ENCODE results near the gene UROS.

Gene UROS

DNA sequence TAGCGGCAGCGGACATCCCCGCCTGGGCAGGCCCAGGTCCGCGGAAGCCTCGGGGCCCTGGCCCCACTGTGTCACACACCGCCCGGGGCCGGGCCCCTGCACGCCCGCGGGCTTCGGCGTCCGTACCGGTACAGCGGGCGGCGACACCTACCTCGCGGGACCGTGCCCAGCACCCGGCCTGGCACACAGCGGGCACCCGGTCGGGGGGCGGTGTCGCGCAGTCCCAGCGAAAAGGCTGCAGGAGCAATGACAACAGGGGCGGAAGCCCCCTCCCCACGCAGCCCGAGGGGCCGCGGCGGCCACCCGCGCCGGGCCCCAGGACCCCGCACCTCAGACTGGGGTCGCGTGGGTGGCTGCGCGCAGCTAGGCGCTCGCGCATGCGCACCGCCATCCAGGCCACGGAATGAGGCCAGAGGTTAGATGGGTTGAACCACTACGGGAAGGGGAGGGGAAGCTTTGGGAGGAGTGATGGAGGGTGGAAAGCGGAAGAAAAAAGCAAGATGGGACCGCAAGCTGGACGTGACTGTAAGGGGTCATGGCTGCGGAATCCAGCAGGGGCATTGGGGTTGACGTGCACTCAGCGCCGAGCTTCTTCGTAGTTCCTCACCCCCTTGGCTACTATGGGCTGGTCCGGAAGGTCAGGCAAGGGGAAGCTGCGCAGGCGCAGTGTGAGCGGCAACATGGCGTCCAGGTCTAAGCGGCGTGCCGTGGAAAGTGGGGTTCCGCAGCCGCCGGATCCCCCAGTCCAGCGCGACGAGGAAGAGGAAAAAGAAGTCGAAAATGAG is at the start of gene UROS, which contains the start of gene BCCIP:
Gene UROS (minus strand): TSS at position 381 of the 785 bp plus-strand sequence. CDS start 6,759 bp downstream, outside the sequence.
Gene BCCIP (plus strand): TSS at position 669 of the 785 bp plus-strand sequence. CDS start 12 bp downstream, at position 681.
- DNase-seq: peak; percentile 90

DNA sequence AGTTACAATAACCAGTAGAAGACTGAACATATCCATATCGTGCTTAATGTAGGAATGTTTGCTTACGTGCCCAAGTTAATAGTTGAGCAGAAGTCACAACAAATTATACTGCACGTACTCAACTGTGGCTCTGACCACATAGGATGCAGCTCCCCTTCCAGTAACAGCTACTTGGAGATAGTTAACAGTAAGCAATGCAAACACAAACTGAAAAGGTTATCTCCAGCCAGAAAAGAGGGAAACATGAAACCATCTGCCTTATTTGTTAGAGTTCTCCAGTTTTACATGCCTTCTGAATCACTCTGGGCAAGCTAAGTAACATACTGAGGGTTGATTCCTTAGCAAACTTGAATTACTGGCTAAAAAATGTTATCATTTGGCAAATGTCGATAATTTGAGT is 48.3 kb upstream of the UROS start:
- DNase-seq: no peak

DNA sequence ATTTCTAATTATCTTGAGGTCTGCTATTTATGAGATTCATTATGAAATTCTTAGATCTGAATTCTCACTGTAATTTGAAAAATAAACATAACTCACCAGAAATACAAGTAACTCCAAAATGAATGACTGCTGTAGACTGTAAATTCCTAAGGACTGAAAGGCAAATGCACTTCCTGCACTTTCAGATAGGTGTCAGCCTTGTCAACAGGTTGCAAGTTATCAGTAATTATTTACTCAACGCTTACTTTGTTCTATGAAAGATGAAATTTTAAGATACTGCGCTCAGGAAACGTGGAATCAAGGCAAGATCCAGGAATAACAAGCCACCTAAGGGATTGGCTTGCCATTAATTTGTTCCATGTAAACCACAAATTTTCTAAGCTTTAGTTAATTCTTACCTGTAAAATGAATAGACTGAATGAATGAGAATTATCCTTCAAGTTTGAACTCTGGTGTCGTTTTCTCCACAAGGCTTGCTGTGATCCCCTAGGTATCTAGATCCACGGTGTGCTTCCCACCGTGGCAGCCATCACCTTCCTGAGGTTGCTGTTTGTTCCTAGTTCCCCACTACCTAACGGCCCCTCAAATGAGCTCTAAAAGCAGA is 45.4 kb upstream of the UROS start:
- peak; percentile 29 for DNase-seq

DNA sequence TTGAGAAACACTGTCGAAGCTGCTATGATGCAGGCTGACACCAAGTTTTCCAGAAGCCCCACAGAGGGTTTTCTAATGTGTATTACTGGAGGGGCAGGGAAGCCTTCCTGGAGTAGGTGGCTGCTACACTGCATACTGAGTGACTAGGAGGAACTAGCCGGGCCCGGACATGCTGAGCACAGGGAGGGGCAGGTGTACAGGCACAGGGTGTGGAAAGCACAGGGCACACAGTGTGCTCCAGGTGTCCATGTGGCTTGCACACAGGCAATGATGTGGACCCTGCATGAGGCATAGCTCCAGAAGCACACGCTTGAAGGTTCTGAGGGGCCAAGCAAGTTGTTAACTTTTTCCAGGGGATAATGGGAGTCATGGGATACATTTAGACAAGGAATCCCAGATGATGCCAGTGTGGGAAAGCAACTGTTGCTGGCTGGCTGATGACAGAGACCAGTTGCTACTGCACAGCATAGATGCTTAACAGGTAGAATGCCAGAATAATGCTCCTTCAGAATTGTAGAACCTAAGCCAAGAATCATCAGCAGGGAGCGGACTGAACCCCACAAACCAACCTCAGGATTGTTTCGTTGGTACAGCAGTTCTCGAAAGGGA is 43.5 kb upstream of the UROS start:
- no peak for DNase-seq

DNA sequence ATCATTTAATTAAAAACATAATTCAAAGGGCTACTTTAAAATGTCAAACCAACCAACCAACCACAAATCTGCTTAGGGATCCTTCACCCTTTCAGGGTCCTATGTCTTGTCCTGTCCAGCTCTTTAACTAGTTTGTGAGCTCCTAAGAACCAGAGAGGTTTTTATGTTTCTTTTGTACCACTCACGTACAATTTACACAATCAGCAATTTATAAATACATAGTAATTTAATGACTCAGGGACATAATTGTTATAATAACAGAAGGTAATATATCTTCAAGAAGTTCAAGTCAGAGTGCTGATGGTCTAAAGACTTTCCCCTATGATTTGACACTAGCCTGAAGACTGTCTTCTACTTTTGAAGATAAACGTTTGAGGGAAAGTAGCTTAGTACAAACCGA is 42.1 kb upstream of the UROS start:
- no peak for DNase-seq

DNA sequence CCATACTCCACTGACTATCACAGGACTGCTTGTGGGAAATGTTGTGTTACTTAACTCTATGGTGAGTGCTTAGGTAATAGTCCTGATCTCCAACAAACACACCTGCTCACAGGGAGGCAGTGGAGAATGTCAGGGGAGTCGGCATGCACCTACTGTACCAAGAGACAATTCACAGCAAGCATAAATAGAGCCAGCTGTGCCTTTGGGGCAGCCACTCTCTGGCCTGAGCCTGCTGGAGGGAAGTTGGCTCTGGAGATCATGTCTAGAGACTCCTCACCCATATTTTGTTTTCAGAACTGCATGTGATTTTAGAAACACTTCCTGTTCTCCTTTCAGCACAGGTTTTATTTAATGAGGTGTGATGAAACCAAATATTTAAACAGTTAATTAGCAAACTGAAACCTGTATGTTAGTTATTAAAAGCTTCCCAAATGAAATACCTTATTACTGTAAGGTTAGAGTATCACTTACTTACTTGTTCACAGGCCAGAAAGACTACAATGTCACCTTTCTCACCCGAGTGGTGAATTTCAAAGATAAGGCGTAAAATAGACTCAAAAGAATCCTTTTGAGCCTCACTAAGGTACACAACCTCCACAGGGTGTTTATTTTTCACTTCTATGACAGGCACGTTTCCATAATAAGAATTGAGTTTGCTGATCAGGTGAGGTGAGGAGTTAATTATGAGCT is 36.2 kb upstream of the UROS start:
- DNase-seq: no peak

DNA sequence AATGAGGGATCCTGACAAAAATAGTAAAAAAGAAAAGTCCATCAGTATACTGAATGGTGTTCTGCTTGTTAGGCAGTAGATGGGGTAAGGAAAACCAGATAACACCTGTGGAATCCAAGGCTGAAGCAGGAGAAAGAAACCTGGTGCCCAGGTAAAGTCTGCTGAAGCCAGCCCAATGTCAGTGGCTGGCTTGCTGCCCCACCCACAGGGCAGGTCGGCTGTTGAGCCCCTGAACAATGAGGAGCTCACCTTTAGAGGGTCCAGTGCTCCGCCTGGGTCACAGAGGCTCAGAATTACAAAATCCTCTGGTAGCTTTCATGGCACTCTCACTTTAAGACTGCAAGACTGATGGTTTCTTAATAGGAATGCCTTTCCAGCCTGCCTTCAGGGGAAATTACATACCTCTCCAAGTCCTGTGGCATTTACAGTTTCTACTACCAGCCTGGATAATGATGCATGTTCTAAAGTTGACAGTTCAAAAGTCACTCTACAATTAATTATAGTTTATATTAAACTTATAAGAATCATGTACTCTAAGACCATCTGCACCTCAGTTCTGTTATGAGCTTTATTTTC is 34.2 kb upstream of the UROS start:
- DNase-seq: no peak

DNA sequence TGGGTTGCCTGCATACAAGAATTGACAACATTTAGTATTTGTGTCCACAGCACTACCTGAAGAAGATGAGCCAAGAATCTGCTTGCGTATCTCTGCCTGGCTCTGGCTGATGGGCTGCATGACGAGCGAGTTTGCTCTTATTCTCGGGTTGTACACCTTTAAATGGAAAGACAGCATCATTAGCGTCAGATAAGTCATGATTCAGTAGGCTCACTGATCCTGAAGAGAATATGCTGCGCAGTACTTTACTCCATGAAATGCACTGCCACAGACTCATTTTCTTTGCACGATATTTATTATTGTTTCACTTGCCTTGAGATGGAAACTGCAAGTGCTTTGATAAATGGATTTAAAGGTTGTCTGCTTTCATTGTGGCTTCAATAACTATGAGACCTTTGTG is 29.4 kb upstream of the UROS start:
- DNase-seq: no peak

DNA sequence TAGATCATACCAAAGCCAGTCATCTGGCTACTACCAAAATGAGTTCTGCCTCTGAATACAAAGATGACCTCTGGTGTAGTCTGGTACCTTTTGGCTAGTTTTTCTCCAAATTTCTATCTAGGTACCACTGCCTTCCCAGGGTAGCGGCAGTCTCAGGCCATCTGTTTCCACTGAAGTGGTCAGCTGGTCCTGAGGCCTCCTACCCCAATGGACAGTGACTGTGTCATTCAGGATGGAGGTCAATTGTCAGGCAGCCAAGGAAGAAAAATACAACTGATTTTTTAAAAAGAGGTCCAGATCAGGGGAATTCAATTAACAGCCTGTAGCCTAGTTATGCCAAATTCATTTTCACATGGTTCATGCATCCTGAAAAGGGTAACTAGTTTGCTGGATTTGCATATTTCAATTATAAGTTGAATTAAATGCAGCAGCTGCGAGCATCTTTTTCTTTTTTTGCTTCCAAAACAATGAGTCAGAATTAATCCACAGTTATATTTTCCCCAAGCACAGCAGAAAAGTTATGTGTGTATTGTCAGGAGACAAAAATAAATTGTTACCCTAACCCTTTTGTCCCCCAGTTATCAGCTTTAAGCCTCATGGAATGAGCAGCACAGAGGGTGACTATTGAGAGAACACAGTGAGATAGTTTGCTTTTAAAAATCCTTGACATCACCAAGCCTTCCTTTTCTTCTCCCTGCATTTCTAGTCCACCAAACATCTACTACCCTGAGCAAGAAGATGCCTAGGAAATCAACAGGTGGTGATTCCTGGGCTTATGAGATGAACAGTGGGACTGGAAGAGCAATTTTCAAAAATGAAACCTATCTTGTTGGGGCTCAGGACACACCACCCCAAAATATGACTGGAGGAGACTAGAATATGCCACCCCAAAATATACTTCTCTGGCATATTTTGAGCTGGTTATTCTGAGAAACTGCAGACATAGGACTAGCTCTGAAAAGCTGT is 28.0 kb upstream of the UROS start:
- no peak for DNase-seq

DNA sequence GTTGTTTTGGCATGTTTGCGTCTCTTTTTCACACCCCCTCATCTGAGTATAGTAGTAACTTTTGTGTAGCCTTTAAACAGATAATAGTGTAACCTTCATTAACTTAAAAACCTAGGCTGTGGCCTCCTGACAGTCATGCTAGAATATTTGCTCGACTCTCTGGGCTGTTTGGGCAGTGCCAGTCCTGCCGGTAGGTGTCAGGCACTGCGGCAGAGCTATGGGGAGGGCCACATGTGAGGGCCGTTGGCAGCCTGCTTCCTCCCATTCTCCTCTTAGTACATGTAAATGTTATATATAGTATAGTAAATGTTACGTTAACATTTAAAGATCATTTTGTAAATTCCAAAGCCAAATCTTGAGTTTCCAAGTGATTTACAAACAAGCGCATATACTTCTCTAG is 26.4 kb upstream of the UROS start:
- DNase-seq: no peak

DNA sequence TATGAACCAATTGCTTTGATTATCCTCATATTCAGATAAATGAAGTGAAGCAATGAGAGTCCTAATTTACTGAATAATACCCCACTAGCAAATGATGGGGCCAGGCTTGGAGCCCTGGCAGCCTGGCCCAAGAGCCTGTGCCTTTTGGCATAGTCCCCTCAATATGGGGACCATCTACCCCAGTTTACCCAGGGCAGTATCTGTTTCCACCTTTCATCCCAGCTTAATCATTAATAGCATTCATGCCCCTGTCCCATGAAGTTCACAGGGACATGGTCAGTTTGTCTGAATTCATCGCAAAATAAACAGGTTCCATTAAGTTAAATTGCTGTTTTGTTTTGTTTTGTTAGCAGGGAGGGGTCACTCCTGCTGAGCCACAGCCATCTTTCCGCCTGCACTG is 25.8 kb upstream of the UROS start:
- no peak for DNase-seq

DNA sequence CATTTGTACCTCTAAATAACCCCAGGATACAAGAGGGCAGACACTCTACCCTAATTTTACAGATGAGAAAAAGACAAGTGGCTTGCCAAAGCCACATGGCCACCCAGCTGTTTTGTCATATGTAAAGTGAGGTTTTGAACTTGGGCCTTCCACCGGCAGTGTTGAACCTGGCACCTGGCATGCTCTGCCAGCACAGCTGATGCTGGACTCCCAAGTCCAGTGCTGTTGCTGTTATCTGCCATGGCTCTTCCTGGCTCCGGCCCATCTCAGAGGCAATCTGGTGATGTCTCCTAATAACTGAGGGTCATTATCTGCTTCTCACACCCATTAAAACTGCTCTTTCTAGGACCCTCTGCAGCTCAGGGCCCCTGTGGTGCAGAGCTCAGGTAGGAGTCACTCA is 25.3 kb upstream of the UROS start:
- DNase-seq: no peak

DNA sequence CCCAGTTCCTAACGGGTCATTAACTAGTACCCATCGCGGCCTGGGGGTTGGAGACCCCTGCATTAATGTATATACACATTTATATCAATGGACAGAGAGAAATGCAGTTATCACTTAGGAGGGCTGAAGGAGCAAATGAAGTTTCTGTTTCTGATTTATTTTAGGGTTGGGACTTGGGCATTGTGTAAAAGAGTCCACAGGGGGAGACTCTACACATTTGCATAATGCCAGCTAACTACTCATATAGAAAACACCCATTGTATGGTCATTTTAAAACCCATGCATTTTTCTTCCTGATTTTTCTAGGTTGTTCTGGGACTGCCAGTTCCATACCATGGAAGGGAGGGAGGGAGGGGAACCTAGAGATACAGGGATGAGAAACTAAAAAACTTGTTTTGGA is 23.8 kb upstream of the UROS start:
- no peak for DNase-seq

DNA sequence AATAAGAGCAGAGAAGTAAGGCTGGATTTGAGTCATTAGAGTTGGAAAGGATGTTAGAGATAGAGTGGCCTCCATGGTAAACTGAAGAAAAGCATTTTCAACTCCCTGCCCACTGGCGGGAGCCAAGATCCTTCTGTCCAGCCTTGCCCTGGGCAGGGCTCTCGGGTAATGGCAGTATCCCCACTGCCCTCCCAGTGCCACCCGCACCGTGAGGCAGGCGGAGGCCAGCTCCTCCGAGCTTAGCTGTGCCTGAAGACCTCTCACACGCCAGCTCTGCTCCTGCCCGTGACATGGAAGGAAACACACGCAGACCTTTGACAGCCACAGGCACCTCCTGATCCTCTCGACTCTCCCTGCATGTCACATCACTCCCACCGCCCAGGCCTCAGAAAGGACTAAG is 22.6 kb upstream of the UROS start:
- DNase-seq: no peak

DNA sequence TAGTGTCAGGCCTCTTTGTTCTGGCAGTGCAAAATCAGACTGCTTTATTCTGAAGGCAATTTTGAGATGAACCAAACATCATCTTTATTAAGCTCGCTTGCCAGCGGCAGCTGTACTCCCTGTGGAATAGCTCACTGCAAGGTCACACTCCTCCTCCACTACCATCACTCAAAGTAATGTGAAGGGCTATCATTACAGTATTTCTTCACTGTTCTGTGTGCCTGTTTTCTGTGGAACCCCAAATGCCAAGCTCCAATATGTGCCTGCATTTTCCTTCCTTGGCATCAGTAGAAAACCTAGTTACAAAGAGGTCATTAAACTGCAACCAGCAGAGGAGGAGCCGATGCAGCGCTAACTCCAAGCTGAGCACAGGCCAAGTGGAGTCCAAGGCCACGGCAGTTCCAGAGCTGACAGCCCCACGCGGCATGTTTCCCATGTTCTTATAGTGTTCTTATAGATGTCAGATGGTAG is 21.7 kb upstream of the UROS start:
- no peak for DNase-seq

DNA sequence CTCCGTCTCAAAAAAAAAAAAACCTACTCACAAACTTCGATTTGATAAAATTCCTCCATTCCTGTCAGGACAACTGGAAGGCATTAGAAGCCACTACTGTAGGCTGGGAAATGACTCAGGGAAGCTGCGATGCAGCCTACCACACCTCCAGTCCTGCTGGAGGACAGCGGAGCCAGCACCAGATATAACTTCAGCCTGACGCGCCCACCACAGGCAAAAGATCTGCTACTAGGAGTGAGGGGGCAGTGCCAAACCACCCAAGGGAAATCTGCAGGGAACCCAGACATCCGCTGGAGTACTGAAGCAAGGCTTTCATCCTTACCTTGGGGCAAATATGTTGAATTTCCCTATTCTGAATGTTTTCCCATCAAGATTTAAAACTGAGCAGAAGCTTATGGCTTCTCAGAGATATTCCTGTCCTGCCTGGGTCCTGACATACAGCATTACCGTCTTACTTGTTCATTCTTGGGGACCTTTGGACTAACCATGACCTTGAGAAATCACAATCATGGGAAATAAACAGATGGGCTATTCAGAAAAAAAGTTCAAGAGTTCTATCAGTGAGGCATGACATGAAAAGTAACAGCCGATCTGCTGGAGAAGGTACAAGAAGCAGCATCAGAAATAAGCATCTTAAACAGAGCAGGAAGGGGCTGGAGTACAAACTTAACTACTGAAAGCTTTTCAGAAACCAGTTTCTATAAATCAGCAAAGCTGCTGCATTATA is 20.7 kb upstream of the UROS start:
- DNase-seq: no peak

DNA sequence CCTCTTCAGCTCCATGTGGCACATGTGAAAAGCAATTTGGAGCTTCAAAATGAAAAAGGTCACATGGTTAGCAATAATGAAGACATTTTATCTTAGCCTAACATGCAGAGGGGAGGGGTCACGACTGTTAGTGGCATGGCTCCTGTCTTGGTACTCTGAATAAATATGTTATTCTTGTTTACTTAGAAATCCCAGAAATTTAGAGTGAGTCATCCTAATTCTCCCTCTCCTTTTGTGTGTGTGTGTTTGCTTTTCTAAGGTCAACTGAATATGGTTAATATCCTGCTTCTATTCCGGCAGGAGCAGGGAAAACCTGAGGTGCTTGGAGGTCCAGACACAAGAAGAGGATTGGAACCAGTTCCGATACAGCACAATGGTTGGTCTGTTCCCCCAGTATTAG is 17.9 kb upstream of the UROS start:
- no peak for DNase-seq

DNA sequence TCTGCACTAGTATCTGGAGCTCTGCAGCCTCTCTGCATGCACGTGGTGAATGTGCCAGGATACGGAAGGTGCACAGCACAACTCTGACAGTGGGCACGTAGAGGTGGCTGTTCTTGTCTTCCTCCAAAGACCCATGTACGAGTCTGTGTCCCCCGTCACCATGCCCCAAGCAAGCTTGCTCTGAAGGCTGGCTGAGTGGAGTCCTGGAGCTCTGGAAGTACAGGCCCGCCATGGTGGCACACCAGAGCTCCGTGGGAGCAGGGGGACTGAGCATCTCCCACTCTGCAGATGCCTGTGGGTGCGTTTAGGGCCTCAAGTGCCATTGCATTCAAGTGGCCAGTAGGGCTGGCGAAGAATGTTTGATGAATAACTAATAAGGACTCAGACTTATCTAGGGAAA is 17.3 kb upstream of the UROS start:
- DNase-seq: no peak

DNA sequence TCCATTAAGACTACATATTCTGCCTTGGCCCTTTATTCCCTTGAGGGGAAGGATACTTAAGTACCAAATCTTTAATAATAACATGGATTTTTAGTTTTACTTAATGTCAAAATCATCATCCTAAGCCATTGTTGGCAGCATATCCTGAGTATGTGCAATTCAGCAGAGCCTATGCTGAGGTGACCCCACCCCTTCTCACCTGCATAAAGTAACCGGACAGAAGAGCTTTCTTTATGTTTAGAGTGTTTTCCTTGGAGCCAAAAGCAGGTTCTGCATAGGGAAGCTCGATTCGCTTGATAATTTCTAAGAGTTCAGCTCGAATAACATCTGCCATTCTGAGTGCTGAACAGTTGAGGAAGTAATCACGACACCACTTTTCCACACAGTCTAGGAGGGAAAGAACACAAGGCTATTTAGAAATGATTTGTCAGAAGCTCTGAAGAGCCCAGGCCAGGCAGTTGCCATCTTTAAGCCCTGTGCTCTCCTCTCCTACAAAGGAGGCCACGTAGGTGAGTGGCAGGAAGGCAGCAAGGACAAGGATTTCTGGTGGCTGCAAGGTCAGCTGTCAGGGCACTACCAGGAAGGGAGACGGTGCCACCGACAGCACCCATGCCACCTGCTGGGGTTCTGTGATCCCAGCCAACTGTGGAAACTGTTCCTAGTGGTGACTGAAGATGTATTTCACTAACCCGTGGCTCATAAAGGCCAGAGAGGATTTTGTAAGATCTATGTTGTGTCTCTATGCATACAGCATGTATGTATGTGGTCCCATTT is 15.9 kb upstream of the UROS start:
- DNase-seq: no peak

DNA sequence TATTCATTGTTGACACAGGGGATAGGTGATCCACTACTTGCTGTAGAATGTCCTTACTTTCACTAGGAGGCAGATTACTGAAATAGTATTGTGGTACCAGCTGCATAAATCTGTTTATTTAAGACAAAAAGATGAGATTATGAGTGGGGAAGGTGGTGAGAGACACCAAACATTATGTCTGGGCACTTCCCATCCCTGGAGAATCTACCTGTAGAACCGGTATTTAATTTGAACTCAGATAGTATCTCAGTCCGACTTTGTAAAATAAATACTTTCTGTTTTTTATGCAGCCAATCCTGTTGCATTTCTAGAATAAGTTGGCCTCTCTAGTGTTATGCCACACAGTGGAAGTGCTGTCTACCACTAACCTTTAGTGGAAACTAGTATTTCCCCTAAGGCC is 13.7 kb upstream of the UROS start:
- DNase-seq: no peak

Measured in MV-4-11 (cell line).